Activated CD4-positive, alpha-beta T cell treated with anti-CD3 and anti-CD28 coated beads, Interleukin-2, Interleukin-4, amounts not matched to agents 100 ng/mL and 50 ng/mL, durations not matched to agents 16 hours and 8 hours (primary cell): Measurements from ENCODE around the gene SCO1.
A peak's percentile ranks its signal among the peaks of the same experiment; 100 is the strongest.
"Not testable (repeated sequence)": the region's sequence is repeated elsewhere in the genome, so short reads cannot be mapped to it uniquely, and the experiment has no call there.

Experiments
- DNase-seq: peaks from one replicate; pipeline ENCODE4 v3.0.0-alpha.2; 2020; ENCODE audit warnings: low spot score

The SCO1 gene

DNA sequence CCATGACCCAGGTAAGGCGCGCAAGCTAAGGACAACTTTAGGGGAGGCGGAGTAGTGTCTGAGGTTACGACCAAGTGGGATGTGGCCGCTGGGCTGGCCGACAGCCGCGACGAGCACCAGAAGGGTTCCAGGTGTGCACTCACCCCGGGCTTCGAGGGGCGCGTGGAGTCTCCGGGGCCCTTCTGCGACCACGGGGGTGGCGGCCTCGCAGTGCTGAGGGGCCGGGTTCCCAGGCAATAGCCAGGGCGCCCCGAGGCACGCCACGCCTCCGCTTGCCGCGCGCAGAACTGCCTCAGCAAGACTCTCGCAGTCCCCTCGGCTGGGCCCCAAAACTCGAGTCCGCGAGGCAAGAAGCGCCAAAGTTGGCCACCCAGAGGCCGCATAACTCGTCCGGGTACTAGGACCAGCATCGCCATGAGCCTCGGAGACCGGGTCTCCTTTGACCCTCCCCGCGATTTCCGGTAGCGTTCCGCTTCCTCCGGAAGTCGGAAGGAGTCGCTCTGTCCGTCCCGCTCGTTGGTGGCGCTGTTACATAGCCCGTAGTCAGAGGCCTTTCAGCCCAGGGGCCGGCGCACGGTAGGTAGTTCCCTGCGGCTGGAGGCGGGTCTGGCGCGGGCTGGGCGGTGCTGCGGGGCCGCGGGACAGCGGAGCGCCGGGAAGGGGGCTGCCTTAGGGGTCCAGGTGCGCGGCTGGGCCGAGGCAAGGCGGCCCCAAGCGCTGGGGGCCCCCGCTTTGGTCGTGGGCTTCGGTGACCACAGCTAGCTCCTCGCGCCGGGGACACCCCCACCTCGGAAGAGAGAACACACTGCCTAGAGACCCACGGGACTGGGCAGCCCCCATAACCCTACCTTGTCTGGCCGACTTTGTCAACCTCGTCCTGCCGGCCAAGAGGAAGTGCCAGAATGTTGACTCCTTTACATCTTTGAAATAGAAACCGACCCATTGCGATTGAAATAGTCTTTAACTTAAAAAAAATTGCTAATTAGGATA is at the start of gene SCO1, which contains the start of gene ADPRM:
SCO1 (minus strand) TSS at position 442 of the 990 bp plus-strand sequence; CDS start at position 416, 26 bp downstream.
ADPRM (plus strand) TSS at position 503 of the 990 bp plus-strand sequence. CDS start 7,333 bp downstream, outside the sequence.
- peak; percentile 94 for DNase-seq

DNA sequence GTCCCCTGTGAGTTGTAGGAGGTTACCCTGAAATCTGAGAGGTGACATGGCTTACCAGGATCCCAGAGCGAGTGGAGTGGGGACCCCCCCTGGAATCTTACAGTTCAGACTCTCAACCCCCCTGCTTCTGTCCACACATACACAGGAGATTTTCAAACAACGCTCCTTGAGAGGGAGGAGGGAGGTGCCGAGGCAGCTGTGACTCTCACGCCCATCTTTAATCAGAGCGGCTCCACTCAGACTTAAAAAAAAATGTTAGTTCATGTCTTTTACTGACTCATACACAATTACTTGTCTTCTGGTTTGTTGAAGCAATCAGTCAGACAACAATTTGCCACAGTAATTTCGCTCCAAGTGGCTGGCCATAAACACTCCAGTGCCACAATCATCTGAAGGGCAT is 47.9 kb upstream of the SCO1 start:
- DNase-seq, result no peak

DNA sequence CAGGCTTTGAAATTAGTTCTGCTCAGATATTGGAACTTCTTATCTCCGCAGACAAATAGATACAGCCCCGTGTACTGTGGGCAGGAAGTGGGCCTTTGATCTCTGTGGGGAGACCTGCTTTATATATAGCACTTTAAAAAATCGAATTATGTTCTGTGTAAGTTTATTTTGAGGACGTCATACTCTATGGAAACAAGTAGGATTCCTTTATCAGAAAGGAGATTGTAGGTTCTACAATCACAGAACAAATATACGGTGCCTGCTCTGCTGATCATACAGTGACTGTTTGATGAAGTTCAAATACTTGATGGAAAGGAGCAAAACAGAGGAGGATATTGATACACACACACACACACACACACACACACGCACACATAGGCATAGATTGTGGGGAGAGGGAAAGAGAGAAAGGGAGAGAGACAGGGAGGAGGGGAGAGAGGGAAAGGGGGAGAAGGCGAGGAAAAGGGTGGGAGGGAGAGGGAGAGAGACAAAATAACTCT is 47.2 kb upstream of the SCO1 start:
- DNase-seq, result no peak

GRCh38 chr17:10743316-10744009 is 46.1 kb upstream of the SCO1 start:
- no peak for DNase-seq

DNA sequence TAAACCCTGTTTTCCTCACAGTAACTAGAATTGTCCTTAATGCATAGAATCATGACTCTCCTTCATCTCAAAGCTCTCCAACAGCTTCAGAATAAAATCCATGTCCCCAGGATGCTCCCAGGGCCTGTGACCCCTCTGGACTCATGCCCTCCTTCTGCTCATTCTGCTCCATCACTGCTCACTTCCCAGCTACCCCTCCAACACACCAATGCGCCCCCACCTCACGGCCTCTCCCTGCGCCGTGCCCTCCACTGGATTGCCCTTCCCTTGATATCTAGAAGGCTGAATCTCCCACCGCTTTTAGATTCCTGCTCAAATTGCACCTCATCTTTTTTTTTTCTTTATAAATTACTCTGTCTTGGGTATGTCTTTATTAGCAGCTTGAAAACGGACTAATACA is 45.1 kb upstream of the SCO1 start:
- no peak for DNase-seq

GRCh38 chr17:10741416-10742135 is 44.2 kb upstream of the SCO1 start:
- no peak for DNase-seq

DNA sequence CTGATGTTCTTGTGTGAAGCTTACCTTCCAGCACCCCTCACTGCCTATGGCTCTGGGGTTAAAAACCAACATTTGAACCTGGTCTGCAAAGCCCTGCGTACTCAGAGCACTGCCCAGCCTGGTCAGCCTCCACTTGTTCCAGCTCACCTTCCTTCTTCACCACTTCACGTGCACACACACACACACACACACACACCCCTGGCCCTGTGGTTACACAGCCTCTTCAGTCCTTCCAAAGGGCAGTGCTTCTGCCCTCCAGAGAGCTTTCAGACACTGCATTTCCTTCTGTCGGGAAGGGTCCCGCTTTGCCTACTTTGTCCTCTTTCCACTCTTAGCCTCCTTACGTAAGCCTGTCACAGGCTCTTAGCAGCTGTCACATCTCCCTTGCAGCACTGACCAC is 42.1 kb upstream of the SCO1 start:
- no peak for DNase-seq

GRCh38 chr17:10738521-10739258 is 41.4 kb upstream of the SCO1 start:
- no peak for DNase-seq

GRCh38 chr17:10737736-10738135 is 40.4 kb upstream of the SCO1 start:
- no peak for DNase-seq

DNA sequence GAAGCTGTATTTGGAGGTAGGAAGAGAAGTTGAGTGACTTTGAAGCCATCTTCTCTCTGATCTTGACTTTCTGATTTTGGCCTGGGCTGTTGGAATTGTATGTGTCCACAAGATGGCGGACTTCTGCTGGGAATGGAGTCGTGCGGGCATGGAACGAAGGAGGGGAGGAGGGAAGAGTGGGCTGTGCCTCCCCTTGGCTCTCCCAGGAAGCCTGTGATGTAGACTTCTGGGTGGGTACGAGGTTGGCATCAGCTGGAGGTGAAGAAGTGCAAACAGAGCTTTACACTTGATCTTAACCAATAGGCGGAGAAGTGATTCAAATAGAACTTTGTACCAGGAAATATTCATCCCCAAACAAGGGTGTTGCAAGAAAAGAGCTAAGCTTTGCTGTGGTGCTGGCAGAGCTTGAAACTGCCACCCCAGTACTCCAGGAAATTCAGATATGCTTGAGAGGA is 39.9 kb upstream of the SCO1 start:
- peak; percentile 42 for DNase-seq

DNA sequence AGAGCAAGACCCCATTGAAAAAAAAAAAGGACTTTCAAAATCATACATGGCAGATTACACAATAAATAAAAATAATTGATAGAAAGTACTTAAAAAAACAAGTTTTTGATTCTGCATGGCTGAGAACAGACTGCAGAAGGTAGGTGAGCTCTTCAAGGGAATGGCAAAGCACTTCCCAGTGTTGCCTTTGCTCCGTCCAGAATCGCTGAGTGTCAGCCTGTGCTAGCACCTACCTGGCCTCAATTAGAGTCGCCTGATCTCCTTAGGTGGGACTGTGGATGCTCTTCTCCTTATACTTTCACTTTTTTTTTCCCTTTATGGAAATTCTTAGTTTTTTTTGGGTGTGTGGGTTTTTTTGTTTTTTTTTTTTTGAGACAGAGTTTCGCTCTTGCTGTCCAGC is 38.5 kb upstream of the SCO1 start:
- no peak for DNase-seq

GRCh38 chr17:10735251-10735650 is 37.9 kb upstream of the SCO1 start:
- DNase-seq, result no peak

DNA sequence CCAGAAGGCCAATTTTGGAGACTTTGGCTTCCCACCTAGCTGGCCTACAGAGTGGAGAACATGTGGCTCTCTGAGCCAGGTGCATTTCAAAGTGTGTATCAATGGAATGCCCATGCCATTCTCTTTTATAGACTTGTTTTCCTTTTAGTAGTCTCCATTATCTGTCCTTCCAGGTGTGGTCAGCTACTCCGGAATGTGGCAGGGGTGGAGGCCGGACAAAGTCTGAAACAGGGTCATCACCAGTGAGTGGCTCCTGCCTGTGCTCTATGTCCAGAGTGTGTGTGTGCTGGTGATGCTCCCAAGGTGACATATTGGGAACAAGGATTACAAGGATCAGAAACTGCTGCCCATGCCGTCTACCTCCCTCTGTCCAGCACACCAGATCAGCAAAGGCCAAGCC is 36.3 kb upstream of the SCO1 start:
- no peak for DNase-seq

- DNase-seq, result not testable (repeated sequence)
Observed at GRCh38 chr17:10732121-10732520, 34.8 kb upstream of the SCO1 start.

- DNase-seq, result no peak
Observed at GRCh38 chr17:10731408-10731879, 34.1 kb upstream of the SCO1 start.

DNA sequence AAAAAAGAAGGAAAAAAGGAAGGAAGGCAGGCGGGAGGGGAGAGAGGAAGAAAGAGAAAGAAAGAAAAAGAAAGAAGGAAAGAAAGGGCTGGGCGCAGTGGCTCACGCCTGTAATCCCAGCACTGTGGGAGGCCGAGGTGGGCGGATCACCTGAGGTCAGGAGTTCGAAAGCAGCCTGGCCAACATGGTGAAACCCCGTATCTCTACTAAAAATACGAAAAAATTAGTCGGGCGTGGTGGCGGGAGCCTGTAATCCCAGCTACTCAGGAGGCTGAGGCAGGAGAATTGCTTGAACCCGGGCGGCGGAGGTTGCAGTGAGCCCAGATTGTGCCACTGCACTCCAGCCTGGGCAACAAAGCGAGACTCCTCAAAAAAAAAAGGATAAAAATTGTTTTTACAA is 32.9 kb upstream of the SCO1 start:
- DNase-seq, result not testable (repeated sequence)

- peak; percentile 20 for DNase-seq
Observed at GRCh38 chr17:10729334-10730193, 32.2 kb upstream of the SCO1 start, which contains the start of gene TMEM220. Gene TMEM220 (minus strand): TSS chr17:10730023. CDS start chr17:10729851, 172 bp downstream.

DNA sequence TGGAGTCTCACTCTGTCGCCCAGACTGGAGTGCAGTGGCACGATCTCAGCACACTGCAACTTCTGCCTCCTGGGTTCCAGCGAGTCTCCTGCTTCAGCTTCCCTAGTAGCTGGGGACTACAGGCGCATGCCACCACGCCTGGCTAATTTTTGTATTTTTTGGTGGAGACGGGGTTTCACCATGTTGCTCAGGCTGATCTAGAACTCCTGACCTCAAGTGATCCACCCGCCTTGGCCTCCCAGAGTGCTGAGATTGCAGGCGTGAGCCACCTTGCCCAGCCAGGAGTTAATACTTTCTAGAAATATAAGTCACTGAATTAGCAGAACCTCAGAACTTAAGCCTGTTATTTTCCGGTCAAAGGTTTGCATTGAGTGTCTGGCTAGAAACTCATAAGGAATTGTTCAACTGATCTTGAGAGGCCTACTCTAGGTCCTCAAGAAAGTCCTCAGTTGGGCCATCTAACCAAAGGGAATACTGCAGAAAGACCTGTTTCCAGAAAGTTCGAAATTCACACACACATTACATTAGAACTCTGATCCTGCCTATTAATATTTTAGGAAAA is 31.1 kb upstream of the SCO1 start:
- DNase-seq, result no peak

- peak; percentile 55 for DNase-seq
Observed at GRCh38 chr17:10727192-10727591, 29.9 kb upstream of the SCO1 start.

- DNase-seq, result no peak
Observed at GRCh38 chr17:10726196-10726595, 28.9 kb upstream of the SCO1 start.
